ENCODE data around the gene PRRT1.

Gene PRRT1

DNA sequence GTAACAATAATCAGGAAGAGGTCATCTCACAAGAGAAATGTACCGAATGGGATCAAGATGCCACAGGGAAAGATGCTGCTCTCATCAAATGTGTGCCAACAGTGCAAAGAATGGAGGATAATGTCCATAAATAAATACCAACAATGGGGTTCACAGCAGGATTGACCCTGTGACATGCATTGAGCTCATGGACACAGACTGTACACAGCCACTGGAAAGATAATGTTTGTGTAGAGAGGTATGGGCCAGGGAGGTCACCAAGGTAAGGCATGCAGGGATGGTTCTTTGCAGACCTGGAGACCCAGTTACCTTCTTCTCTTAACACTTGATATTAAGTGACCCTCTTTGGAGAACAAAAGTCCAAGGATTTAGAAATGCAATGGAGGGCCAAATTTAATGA lies 22.7 kb upstream of the PRRT1 start:
- no peak for DNase-seq

DNA sequence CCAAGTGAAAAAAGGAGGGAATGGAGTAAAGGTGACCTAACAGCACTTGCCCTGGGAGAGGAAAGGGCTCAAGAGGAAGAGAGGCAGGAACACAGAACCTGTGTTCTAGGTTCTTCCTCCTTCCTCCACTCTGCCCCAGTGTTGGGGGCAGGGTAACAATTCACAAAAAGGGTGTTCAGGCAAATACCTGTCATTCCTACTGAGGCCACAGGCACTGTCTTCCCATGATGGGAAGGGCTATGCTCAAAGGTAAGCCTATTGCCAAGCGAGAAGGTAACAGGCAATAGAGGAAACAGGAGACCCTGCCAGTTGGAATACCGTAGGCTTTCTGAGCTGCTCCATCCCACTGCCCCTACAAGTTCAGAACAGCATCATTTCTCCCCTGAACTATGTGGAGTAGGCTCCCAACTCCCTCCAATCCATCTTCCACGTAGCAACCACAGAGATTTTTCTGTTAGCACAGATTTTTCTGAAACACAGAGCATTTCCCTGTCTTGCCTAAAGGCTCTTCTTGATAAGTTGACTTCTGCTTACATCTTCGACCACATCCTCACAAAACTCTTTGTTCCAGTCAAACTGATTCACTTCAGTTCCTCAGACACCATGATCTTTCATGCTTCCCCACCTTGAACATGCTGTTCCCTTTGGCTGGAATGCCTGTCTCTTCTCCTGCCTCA lies 21.4 kb upstream of the PRRT1 start:
- DNase-seq, result no peak

DNA sequence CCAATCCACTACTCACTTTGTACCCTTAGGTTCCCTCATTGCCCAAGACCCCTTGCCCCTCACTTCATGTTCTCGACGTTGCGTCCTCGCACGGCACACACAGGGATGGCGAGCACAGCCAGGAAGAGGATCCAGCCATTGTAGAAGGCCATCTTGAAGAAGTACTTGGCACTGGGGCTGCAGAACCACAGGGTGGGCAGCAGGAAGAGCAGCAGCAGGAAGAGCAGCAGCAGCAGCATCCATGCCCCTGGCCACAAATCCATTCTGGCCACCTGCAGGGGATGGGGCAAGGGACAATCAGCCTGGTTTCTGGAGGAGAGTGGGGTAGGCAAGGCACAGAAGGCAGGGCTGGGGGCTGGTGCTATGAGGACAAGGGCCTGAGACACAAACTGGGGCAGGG lies 19.5 kb upstream of the PRRT1 start:
- no peak for DNase-seq

DNA sequence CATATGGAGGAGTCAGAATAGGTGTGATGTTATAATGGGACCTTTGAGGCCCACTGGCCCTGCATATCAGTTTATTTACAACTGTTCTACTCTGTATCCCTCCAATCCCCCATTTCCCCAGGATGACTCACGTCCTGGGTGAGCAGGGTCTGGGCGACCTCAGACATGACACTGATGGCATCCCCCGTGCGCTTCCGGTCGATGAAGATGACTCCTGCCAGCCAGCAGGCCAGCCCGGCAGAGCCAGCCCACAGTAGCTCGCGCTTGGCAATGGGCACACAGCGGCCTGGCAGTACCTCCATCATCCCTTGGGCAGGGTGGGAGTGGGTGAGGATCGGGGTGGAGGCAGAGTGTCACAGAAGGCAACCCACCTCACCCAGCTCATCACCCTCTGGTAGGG lies 18.6 kb upstream of the PRRT1 start:
- DNase-seq, result no peak

DNA sequence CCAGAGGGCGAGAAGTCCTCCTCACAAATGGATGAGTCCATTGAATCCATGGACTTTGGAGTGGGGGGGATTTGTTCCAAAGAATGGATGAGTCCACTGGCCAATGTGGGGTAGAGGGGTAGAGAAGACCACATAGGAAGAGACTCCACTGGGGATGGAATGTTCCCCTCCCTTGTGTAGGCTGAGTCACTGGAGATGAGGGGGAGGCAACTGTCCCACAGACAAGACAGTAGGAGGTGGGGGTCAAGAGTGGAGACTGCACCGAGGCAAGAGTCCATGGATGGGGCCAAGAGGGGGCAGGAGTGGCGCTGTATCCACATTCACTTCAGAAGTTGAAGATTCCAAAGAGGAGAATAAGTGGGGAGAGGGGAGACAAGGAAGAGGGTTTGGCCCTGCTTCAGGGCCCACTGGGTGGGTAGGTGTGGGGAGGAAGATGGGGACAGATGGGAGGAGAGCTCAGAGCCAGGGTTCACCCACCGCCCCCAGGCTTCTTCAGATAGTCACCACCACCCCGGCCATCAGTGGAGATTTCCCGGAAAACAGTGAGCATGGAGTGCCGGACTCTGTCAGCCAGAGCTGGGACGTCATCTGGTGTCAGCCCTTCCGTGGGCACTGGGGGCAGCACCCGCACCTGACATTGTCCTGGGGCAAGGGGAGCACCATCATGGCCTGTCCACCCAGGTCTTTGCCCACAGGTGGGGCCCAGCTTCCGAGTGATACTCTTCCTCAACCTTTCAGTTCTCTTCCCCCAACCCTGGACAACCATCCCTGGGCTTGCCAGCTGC lies 17.3 kb upstream of the PRRT1 start:
- peak; percentile 67 for DNase-seq

DNA sequence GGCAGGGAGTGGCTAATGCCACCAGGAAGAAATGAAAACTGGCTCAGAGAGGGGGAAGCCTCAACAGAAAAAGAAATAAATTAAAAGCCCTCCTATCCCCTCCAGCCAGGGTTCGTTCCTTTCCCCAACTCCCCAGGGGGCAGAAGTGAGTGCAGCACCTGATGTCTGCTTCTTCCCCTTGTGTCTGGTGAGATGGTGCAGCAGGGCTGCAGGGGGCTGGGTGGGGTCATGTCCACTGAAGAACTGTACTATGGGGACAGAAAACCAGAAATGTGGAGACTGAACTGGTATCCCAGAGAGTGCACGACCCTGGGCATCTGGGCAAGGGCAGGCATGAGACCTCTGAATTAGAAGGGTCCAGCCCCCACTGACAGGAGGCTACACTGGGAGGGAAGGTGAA lies 16.6 kb upstream of the PRRT1 start:
- no peak for DNase-seq

DNA sequence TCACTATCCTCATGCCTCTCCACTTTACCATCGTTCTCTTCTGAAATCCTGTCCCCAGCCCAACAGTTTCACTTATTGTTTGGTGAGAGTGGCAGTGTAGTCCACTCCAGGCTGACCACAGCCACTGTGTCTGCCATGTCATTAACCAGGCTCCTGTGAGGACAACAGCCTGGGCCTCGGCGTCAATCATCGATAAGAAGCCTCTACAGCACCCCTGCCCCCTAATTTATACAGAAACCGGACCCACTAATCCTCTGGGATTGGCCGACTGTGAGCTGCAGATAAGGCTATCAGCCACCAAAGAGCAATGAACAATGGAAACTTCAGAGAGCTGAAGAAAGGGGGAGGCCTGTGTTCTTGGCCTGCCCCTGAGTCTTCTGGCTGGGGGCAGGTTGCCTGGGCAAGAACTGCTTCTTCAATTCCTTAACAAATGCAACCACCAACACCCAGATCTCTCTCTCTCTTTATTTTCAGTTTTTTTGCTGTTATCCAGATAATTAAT lies 16.1 kb upstream of the PRRT1 start:
- DNase-seq, result no peak

DNA sequence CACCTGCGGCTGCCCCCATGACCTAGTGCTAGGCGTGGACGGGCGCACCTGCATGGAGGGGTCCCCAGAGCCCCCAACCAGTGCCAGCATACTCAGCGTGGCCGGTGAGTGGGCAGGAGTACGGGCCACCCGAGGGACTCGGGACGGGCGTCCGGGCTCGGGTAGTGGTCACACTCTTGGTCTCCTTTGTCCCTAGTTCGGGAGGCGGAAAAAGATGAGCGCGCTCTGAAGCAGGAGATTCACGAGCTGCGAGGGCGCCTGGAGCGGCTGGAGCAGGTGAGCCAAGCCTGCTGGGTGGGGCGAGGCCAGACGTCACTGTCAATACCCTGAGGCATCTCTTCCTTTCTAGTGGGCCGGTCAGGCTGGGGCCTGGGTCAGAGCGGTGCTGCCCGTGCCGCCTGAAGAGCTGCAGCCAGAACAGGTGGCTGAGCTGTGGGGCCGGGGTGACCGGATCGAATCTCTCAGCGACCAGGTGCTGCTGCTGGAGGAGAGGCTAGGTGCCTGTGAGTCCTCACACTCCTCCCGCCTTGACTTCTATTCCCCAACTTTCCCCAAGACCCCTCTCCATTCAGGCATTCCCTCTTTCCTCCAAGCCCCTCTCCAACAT lies 15.5 kb upstream of the PRRT1 start:
- no peak for DNase-seq

DNA sequence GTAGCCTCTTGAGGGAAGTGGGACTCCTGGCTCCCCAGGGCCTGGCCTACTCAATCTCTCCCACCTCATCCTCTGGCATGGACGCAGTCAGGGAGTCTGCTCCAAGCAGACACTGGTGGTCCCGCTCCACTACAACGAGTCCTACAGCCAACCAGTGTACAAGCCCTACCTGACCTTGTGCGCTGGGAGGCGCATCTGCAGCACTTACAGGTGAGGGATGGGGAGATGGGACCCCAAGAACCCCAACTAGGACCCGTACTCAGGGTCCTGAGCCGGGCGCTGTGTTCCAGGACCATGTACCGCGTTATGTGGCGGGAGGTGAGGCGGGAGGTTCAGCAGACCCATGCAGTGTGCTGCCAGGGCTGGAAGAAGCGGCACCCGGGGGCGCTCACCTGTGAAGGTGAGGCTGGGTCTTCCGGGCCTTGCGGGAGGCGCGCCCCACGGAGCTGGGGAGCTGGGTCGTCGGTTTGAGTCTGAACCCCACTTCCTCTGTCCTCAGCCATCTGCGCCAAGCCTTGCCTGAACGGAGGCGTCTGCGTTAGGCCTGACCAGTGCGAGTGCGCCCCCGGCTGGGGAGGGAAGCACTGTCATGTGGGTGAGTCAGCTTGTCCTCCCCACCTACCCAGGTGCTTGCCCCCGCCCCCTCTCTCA lies 14.8 kb upstream of the PRRT1 start:
- DNase-seq, result no peak

DNA sequence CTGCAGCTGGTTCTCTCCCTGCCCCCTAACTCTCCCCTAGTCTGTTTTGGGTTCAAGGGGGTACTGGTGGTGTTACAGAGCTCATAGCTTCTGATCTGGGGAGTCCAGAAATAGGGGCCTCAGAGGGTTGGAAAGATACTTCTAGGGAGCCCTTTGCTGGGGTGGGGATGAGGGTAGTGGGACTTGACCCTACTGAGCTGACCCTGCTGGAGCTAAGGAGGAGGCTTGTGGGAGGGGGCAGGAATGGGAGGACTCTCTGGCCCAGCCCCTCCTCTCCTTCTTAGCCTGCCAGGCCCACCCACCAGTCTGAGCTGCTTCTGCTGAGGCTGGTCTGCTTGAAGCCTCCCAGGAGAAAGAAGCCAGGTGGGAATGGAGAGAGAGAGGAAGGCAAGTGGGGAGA lies 12.6 kb upstream of the PRRT1 start, which contains the start of gene EGFL8:
Gene EGFL8 (plus strand): TSS at position 301 of the 400 bp plus-strand sequence. CDS start 1,571 bp downstream, outside the sequence.
- DNase-seq, result no peak

DNA sequence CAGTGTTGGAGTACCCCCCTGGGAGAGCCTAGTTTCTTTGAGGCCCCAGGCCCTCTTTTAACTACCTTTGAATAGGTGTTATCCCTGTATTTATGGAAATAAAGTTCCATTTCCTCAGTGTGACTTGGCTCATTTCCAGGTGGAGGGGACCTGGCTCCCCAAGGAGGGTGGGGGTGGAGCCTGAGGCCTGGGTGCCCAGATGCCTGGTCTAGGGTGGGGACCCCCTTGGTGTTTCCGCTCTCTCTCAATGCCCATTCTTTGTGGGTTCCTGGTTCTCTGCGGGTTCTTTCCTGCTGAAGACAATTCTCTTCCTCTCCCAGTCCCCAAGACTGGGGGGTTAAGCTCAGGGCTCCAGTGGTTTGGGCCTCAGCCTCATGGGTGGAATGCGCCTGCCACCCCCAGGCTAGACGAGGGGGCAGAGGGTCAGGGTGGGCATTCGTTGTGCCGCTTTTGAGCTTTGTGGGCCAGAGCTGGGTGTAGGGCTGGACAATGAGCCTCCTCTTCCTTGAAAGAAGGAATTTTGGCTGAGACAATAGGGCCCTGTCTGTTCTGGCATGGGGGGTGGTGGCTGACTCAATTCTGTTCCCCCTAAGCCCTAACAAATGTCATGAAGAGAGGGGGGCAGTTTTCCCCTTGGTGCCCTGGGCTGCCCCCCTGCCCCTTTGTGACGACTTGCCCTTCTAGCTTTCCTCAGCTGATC lies 12.0 kb upstream of the PRRT1 start:
- no peak for DNase-seq

DNA sequence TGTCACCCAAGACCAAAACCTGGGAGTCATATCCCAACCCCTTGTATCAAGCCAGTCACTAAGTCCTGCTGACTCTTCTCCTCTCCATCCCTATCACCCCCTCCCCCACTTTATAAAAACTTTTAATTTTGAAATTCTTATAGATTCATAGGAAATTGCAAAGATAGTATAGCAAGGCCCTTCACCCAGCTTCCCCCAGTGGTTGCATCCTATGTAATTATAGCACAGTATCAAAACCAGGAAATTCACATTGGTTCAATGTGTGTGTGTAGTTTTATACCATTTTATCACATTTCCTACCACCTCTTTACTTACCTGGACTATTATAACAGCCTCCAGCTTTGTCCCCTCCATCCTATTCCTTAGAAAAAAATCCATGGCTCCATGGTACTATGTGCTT lies 6.3 kb upstream of the PRRT1 start:
- no peak for DNase-seq

DNA sequence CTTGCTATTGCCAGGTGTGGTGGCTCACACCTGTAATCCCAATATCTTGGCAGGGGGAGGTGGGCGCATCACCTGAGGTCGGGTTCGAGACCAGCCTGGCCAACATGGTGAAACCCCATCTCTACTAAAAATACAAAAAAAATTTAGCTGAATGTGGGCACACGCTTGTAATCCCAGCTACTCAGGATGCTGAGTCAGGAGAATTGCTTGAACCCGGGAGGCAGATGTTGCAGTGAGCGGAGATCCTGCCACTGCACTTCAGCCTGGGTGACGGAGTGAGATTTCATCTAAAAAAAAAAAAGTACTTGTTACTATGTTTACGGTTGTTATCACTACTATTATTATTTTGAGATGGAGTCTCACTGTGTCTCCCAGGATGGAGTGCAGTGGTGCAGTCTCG lies 5.2 kb upstream of the PRRT1 start:
- no peak for DNase-seq

DNA sequence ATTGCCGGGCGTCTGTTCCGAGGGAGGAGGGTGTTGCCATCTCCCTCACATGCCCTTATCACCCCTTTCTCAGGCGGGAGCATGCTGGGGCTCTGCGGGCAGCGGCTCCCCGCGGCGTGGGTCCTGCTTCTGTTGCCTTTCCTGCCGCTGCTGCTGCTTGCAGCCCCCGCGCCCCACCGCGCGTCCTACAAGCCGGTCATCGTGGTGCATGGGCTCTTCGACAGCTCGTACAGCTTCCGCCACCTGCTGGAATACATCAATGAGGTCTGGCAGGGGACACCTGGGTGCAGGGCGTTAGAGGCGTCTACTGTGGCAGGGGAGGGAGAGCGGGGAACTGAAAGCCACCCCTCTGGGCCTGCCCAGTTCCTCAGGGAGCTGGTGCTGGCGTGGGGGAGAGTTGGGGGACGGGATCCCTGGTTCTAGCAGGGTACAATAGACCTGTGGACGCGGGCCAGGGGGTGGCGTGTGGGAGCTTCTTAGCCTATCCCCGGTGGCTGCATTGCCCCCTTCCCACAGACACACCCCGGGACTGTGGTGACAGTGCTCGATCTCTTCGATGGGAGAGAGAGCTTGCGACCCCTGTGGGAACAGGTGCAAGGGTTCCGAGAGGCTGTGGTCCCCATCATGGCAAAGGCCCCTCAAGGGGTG lies 2.9 kb upstream of the PRRT1 start:
- peak; percentile 65 for DNase-seq

DNA sequence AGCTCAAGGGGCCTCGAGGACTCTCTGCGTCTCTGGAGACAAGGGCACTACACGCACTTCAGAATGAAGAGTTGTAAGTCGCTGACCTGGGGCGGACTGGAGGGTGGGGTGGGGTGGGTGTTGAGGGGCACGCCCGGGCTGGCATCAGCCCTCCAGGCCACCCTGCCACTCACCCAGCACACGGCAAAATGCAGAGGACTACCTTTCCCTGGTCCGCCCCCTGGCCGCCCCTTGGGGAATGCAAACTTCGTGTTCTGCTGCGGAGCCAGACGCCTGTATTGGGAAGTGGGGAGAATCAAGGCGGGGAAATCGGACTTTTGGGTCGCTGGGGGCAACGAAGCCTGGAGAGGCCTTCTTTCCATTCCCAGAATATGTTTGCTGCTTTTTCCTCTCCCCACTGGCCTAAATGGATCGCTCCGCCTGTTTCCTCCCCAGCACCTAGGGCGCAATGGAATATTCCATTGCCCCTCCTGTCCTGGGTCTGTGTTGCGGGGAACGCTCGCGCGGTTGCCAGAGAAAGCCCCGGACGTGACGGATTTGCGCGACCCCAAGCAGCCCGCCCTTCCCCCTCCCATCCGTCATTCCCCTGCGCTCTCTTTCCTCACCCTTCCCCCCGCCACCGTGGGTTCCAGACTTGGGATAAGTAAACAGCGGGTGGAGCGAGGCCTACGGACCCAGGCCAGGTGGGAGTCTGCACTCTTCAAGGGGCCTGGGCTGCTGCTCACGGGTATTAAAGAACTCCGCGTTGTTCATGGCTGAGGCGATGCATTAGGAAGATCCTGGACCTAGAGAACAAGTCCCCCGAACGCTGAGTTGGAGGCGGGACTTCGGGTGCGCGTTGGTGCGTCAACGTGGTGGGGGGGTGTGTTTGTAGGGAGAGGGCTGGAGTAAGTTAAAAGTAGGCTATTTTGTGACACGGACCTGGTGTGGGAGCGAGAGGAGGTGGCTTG lies 2.1 kb upstream of the PRRT1 start, which contains the start of gene PPT2:
Gene PPT2 (plus strand): TSS at position 578 of the 950 bp plus-strand sequence. CDS start 454 bp downstream, outside the sequence.
- peak; percentile 94 for DNase-seq

DNA sequence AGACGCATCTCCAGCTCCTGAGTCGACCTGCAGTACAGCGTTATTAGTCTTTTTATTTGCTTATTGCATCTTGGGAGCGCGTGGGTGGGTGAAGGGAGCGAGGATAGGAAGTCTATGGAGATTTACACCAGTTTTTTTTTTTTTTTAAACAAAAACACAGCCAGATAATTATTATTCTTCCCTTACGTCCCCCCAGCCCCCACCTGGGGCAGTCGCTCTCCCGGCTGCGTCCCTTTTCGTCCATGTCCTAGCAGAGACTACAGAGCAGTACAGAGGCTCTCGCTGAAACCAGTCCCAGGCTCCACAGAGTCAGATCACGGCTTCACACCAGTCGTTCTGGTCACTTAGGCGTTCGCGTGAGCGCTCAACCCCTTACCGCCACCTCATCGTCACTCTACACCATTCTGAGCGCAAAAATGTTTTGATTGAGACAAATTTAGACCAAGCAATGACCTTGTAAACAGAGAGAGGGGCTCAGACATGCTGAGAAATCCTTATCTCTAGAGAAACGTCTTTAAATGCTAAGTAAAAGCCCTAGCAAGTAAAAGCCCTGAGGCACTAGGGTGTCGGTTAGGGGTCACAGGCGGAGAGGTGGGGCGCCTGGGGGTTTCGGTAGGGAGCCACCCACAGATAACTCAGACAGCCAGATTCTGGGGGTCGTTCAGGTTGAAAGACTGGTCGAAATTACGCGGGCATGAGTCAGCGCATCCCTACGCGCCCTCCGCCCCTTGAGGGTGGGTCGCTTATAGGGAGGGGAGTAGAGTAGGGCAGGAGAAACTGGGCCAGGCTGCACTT lies 1.2 kb upstream of the PRRT1 start:
- peak; percentile 36 for DNase-seq

DNA sequence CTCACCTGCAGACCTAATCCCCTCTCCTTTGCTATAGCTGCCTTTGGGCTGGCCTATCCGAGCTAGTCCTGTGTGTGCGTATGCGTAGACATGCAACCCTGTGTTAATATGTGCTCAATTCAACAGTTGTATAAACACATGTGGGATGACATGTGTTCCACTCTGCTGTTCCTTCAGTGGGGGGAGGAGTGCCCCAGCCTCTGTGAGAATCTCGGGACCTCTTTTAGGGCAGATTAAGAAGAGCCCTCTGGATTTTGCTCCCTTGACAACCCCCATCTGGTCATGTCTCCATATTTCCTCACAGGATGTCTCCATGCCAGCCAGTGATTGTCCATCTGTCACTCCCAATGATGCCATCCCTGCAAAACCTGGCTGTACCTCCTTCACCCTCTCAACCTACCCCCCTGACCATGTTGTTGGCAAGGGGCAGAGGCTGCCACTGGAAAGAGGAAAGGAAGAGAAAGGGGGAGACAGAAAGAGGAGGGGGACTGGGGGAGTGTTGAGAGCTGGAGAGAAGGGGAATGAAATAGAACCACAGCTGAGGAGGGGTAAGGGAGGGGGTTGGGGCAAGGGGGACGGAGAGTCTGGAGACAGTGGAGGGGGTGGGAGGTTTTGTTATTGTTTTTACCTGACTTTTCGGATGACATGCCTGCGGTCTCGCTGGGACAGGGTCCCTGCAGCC lies 417 bp downstream of the PRRT1 start:
- DNase-seq, result no peak

DNA sequence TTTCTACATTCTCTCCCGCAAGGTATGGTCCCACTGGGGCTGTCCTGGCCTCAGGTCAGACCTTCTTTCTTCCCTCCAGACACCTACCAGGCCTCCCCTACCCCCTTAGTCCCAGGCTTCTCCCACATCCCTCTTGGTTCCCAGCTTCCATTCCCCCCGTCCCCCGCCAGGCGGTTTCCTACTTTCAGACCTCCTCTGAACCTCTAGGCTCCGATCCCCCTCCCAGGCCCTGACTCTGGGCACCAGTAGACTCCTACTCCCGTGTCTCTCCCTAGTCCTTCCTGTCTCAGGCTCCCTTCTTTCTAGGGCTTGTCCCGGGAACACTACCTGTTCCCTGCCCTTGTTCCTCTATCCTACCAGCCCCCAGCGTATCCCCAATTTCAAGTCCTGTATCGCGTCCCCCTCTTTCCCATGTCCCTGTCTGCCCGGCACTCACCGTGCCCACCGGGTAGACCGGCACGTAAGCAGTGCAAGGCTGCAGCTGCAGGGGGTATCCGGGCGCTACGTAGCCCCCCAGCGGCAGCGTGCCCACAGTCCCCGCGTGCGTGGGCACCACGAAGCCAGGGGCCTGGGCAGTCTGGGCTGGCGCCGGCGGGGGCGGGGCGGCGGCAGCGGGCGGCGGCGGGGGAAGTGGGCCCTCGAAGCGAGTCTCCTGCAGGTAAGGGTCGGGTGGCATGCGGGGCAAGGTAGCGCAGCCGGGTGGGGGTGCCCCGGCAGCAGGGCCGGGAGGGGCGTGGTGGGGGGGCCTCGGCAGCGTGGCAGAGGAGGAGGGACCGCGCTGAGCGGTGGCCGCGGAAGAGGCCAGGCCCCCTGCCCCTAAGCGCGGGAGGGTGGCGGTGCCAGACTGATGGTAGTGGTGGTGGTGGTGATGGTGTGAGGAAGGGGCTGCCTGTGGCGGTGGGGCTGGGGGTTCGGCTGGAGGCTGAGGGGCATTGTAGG lies 1.5 kb downstream of the PRRT1 start:
- no peak for DNase-seq

Data from fibroblast of skin of scalp (primary cell).